ENCODE measurements around the gene ADAMTSL1.

DNA sequence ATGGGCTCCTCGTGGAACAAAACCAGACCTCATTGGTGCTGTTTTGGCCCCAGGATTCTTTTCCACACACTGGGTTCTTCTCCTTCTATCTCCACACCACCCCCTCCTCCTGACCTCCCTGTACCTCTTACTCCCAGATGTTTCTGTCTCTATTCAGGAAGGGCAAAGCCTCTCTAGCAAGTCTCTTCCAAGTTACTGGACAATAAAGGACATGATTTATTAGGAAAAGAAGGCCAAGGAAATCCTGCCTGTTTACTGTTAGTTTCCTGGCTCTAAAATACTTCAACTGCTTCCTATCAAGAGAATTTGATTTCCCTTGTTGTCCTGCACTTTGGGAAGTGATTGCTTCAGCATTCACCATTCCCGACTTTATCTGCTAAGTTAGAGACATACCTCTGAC lies 297.1 kb downstream of the ADAMTSL1 start:
- TF ChIP-seq, protein P1, sequence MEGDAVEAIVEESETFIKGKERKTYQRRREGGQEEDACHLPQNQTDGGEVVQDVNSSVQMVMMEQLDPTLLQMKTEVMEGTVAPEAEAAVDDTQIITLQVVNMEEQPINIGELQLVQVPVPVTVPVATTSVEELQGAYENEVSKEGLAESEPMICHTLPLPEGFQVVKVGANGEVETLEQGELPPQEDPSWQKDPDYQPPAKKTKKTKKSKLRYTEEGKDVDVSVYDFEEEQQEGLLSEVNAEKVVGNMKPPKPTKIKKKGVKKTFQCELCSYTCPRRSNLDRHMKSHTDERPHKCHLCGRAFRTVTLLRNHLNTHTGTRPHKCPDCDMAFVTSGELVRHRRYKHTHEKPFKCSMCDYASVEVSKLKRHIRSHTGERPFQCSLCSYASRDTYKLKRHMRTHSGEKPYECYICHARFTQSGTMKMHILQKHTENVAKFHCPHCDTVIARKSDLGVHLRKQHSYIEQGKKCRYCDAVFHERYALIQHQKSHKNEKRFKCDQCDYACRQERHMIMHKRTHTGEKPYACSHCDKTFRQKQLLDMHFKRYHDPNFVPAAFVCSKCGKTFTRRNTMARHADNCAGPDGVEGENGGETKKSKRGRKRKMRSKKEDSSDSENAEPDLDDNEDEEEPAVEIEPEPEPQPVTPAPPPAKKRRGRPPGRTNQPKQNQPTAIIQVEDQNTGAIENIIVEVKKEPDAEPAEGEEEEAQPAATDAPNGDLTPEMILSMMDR (IDR thresholded peaks at IDR 0.05): no peak
- TF ChIP-seq POLR2A (IDR thresholded peaks at IDR 0.05): no peak
- no peak for TF ChIP-seq EP300 (IDR thresholded peaks at IDR 0.05)

All from suprapubic skin (tissue), 3 donors.